Cardiac fibroblast (primary cell): ENCODE measurements around the gene CCDC6.
A peak's percentile ranks its signal among the peaks of the same experiment; 100 is the strongest.

Experiments used
- DNase-seq, 2 donors: peaks; one replicate each; pipeline versions ENCODE4 v3.0.0 to v3.0.0-alpha.2; 2010; ENCODE audit warnings: low read depth in 2 of 2
- H3K4me3 ChIP-seq, 2 donors: replicated peaks in 1 of 2; 1 replicate in 1 of 2; 2 replicates in 1 of 2; pipeline ENCODE4 v1.5.1; 2011; ENCODE audit warnings: low read depth in 2 of 2, low read length in 2 of 2, mild to moderate bottlenecking in 2 of 2, moderate library complexity in 1 of 2
- CTCF ChIP-seq: IDR thresholded peaks from one replicate; pipeline ENCODE4 v1.5.1; 2011; ENCODE audit warnings: low read depth, mild to moderate bottlenecking, low read length, inconsistent platforms

Gene CCDC6

GRCh38 chr10:59762505-59762904, 143.9 kb downstream of the CCDC6 start:
- no peak for TF ChIP-seq CTCF
- H3K4me3 ChIP-seq = no peak overlapping the region
- DNase-seq = no peak

GRCh38 chr10:59757966-59758365, 148.4 kb downstream of the CCDC6 start:
- no peak for TF ChIP-seq CTCF
- peak; percentile 3 to 90 for DNase-seq
- H3K4me3 ChIP-seq = no peak overlapping the region

GRCh38 chr10:59754951-59755350, 151.4 kb downstream of the CCDC6 start:
- TF ChIP-seq CTCF = no peak
- no peak overlapping the region for H3K4me3 ChIP-seq
- DNase-seq = no peak

- H3K4me3 ChIP-seq = no peak within 1 kb of the TSS
- no peak for TF ChIP-seq CTCF
- DNase-seq = no peak
These were observed 153.1 kb downstream of the CCDC6 start, which contains the start of gene MRLN for GRCh38 chr10:59753267-59753666. Gene MRLN, minus strand, starts transcription at chr10:59753455.

GRCh38 chr10:59752278-59752940, 153.9 kb downstream of the CCDC6 start:
- TF ChIP-seq CTCF = no peak
- no peak overlapping the region for H3K4me3 ChIP-seq
- no peak for DNase-seq

- DNase-seq = peak; percentile 4 to 16
- H3K4me3 ChIP-seq = no peak overlapping the region
- no peak for TF ChIP-seq CTCF
These were observed 156.0 kb downstream of the CCDC6 start for GRCh38 chr10:59750155-59750945.
